IMR-90 (cell line): Measurements from ENCODE around the gene GRIK1. TPM values are rescaled to one million over a fixed set of nuclear protein-coding genes. Genes with fewer than 3 reads are reported as not detected.

Source experiments
- ATAC-seq: fragments of 200-7000 bp; cut with Tn5 transposase; 2 replicates; pipeline ENCODE4 v1.9.1; 2020; ENCODE audit warnings: low read depth, mild to moderate bottlenecking, moderate library complexity
- BruUV-seq: library from RNA; stranded (reverse); fragments of 400-500 nt; replicated peaks from 2 replicates; lab custom pipeline; 2021; lab: Mats Ljungman, UMichigan
- CTCF ChIA-PET: fragments of 300-600 bp; formaldehyde crosslinking; extraction: SDS; loops from one replicate; lab custom pipeline; 2021; ENCODE audit warnings: antibody characterized with exemption; lab: Yijun Ruan, JAX
- POLR2A ChIA-PET: fragments of 300-600 bp; sonication (Branson Sonifier 250); formaldehyde crosslinking; loops from one replicate; lab custom pipeline; 2022; ENCODE audit warnings: antibody characterized with exemption; ENCODE audit not compliant: unreplicated experiment; lab: Charles Lee
- DNase-seq: peaks from one replicate; pipeline ENCODE4 v3.0.0; 2013
- H2AFZ ChIP-seq: replicated peaks from 2 replicates; pipeline ENCODE3; 2013; ENCODE audit warnings: low read length, mild to moderate bottlenecking; ENCODE audit not compliant: poor library complexity
- H2AK5ac ChIP-seq: 2 replicates; pipeline ENCODE4 v1.6.1; 2013; ENCODE audit warnings: low read depth, low read length, inconsistent platforms
- H2AK9ac ChIP-seq: replicated peaks from 2 replicates; pipeline ENCODE3; 2013; ENCODE audit warnings: mild to moderate bottlenecking, low read depth, low read length, moderate library complexity; ENCODE audit not compliant: poor library complexity
- H2BK120ac ChIP-seq: 2 replicates; pipeline ENCODE4 v1.6.1; 2013; ENCODE audit warnings: low read depth, low read length, inconsistent platforms
- H2BK15ac ChIP-seq: 3 replicates; pipeline ENCODE4 v1.6.1; 2013; ENCODE audit warnings: low read depth, low read length, inconsistent platforms
- H2BK20ac ChIP-seq: 2 replicates; pipeline ENCODE4 v1.6.1; 2013; ENCODE audit warnings: low read depth, mild to moderate bottlenecking, inconsistent platforms, low read length, moderate library complexity
- H2BK5ac ChIP-seq: 2 replicates; pipeline ENCODE4 v1.6.1; 2013; ENCODE audit warnings: mild to moderate bottlenecking, low read depth, low read length, inconsistent platforms; ENCODE audit not compliant: poor library complexity, severe bottlenecking
- H3K14ac ChIP-seq: replicated peaks from 2 replicates; pipeline ENCODE4 v1.6.1; 2013; ENCODE audit warnings: low read depth, low read length, inconsistent platforms
- H3K18ac ChIP-seq: 2 replicates; pipeline ENCODE4 v1.6.1; 2013; ENCODE audit warnings: low read depth, low read length, control low read depth
- H3K23ac ChIP-seq: 2 replicates; pipeline ENCODE4 v1.6.1; 2013; ENCODE audit warnings: low read depth, low read length, inconsistent platforms
- H3K27ac ChIP-seq: 2 replicates; pipeline ENCODE4 v1.5.1; 2013; ENCODE audit warnings: mild to moderate bottlenecking, control low read depth, low read length; ENCODE audit not compliant: insufficient read depth
- H3K27me3 ChIP-seq: 2 replicates; pipeline ENCODE4 v1.6.1; 2013; ENCODE audit warnings: low read length; ENCODE audit not compliant: control insufficient read depth, insufficient read depth
- H3K36me3 ChIP-seq: 2 replicates; pipeline ENCODE4 v1.6.1; 2013; ENCODE audit warnings: low read length, mixed read lengths; ENCODE audit not compliant: control insufficient read depth, insufficient read depth
- H3K4ac ChIP-seq: 2 replicates; pipeline ENCODE4 v1.6.1; 2013; ENCODE audit warnings: low read depth, low read length, inconsistent platforms
- H3K4me1 ChIP-seq: 2 replicates; pipeline ENCODE4 v1.6.1; 2013; ENCODE audit warnings: low read length, mixed read lengths; ENCODE audit not compliant: control insufficient read depth, insufficient read depth
- H3K4me2 ChIP-seq: 2 replicates; pipeline ENCODE4 v1.6.1; 2013; ENCODE audit warnings: low read depth, mild to moderate bottlenecking, control low read depth, low read length, moderate library complexity
- H3K4me3 ChIP-seq: 2 replicates; pipeline ENCODE4 v1.5.1; 2013; ENCODE audit warnings: low read depth, mild to moderate bottlenecking, control low read depth, low read length, moderate library complexity; ENCODE audit not compliant: insufficient read depth
- H3K56ac ChIP-seq: 2 replicates; pipeline ENCODE4 v1.6.1; 2013; ENCODE audit warnings: low read length, inconsistent platforms; ENCODE audit not compliant: insufficient read depth; ENCODE audit errors: extremely low read depth
- H3K79me1 ChIP-seq, 2 experiments: 2 replicates each; pipeline ENCODE4 v1.6.1; 2013; ENCODE audit warnings: low read length in 2 of 2, inconsistent platforms in 1 of 2, low read depth in 1 of 2
- H3K9ac ChIP-seq: 2 replicates; pipeline ENCODE4 v1.6.1; 2013; ENCODE audit warnings: low read depth, low read length, control low read depth
- H3K9me1 ChIP-seq: 2 replicates; pipeline ENCODE4 v1.6.1; 2013; ENCODE audit warnings: low read length, inconsistent platforms; ENCODE audit not compliant: insufficient read depth
- H3K9me3 ChIP-seq: 2 replicates; pipeline ENCODE4 v1.6.1; 2013; ENCODE audit warnings: low read length; ENCODE audit not compliant: control insufficient read depth, insufficient read depth
- H4K20me1 ChIP-seq: 2 replicates; pipeline ENCODE4 v1.6.1; 2013; ENCODE audit warnings: low read length, inconsistent platforms; ENCODE audit not compliant: insufficient read depth
- H4K5ac ChIP-seq: 2 replicates; pipeline ENCODE4 v1.6.1; 2013; ENCODE audit warnings: mild to moderate bottlenecking, low read depth, low read length, control low read depth
- H4K8ac ChIP-seq, 2 experiments: 2 replicates each; pipeline ENCODE4 v1.6.1; 2013; ENCODE audit warnings: low read depth in 2 of 2, low read length in 2 of 2, control low read depth in 1 of 2, inconsistent platforms in 1 of 2
- H4K91ac ChIP-seq: 2 replicates; pipeline ENCODE4 v1.6.1; 2013; ENCODE audit warnings: low read depth, low read length, inconsistent platforms; ENCODE audit not compliant: insufficient read depth
- BHLHE40 ChIP-seq: fragments of 150-350 bp; IDR thresholded peaks from 2 replicates; pipeline ENCODE4 v1.6.1; 2016; ENCODE audit warnings: mild to moderate bottlenecking, low read depth, low read length
- CEBPB ChIP-seq: IDR thresholded peaks from 2 replicates; pipeline ENCODE4 v1.6.1; 2012; ENCODE audit warnings: low read depth, low read length, improper control_type of control experiment
- CHD1 ChIP-seq: IDR thresholded peaks from 2 replicates; pipeline ENCODE4 v1.6.1; 2012; ENCODE audit warnings: low read depth, low read length, improper control_type of control experiment
- FOS ChIP-seq: fragments of 150-350 bp; IDR thresholded peaks from 2 replicates; pipeline ENCODE4 v1.6.1; 2016; ENCODE audit warnings: low read depth, low read length
- MAFK ChIP-seq: IDR thresholded peaks from 2 replicates; pipeline ENCODE4 v1.6.1; 2012; ENCODE audit warnings: low read depth, low read length, improper control_type of control experiment
- NFE2L2 ChIP-seq: fragments of 150-350 bp; IDR thresholded peaks from 2 replicates; pipeline ENCODE4 v1.6.1; 2016; ENCODE audit warnings: low read depth, mild to moderate bottlenecking, low read length
- POLR2A ChIP-seq: IDR thresholded peaks from 2 replicates; pipeline ENCODE4 v1.6.1; 2012; ENCODE audit warnings: mild to moderate bottlenecking, low read depth, low read length
- RAD21 ChIP-seq: IDR thresholded peaks from 2 replicates; pipeline ENCODE4 v1.6.1; 2012; ENCODE audit warnings: low read length, improper control_type of control experiment
- RCOR1 ChIP-seq: IDR thresholded peaks from 2 replicates; pipeline ENCODE4 v1.6.1; 2012; ENCODE audit warnings: mild to moderate bottlenecking, low read length, improper control_type of control experiment; ENCODE audit not compliant: insufficient replicate concordance
- SMC3 ChIP-seq: fragments of 150-350 bp; IDR thresholded peaks from 2 replicates; pipeline ENCODE4 v1.6.1; 2016; ENCODE audit warnings: low read depth, mild to moderate bottlenecking, antibody characterized with exemption, low read length, moderate library complexity
- WGBS, 2 experiments: methylation state at CpG; one replicate each; pipeline versions ENCODE4 v1.1.5 to v1.1.7; 2013; ENCODE audit warnings: missing lambda C conversion rate in 2 of 2; ENCODE audit not compliant: insufficient read length in 1 of 2; ENCODE audit errors: extremely low coverage in 2 of 2; 5-methylcytosine and 5-hydroxymethylcytosine counted together
- dilution Hi-C: fragments of 300-500 bp; cut with HindIII; formaldehyde crosslinking; loops from one replicate; pipeline ENCODE4 v1.14.3; 2018; ENCODE audit warnings: low sequenced_read_pairs; ENCODE audit not compliant: unreplicated experiment
- in situ Hi-C: fragments of 300-500 bp; cut with MboI; formaldehyde crosslinking; loops from 3 replicates; pipeline ENCODE4 v1.14.3; 2019; ENCODE audit warnings: low sequenced_read_pairs, inconsistent platforms, mixed read lengths
- intact Hi-C: fragments of 100-400 bp; cut with micrococcal nuclease; formaldehyde crosslinking; loops from 2 replicates; pipeline ENCODE4 v1.10.0; 2022
- polyA plus RNA-seq, 3 experiments: library from polyadenylated mRNA; depleted of rRNA; stranded (reverse); fragments of >200 nt; gene quantifications; 2 replicates each; pipeline ENCODE4 v1.2.3, GENCODE V29; 2012; ENCODE audit warnings: low replicate concordance in 1 of 3
- total RNA-seq: library from RNA; depleted of rRNA; stranded (reverse); fragments of >200 nt; gene quantifications from 2 replicates; pipeline ENCODE4 v1.2.3, GENCODE V29; 2012
- TF ChIP-seq, protein P1 (sequence below): fragments of 150-350 bp; IDR thresholded peaks from 2 replicates; pipeline ENCODE4 v1.6.1; 2017; ENCODE audit warnings: mild to moderate bottlenecking, antibody characterized with exemption, low read length, low read depth
- TF ChIP-seq, protein P2 (sequence below): fragments of 150-350 bp; IDR thresholded peaks from 2 replicates; pipeline ENCODE4 v1.6.1; 2016; ENCODE audit warnings: low read depth, mild to moderate bottlenecking, low read length, moderate library complexity, borderline replicate concordance

Gene GRIK1
- total and polyA plus RNA-seq, 2 of the 4 experiments (the other 2 are of a cell fraction), result not detected

- Histone ChIP-seq H2AK9ac (no peak overlapping the region), H2BK20ac (no peak overlapping the region)
Measured at GRCh38 chr21:29953690-29954089, 13.9 kb upstream of the GRIK1 start.

More at GRCh38 chr21:29953690-29954089, 13.9 kb upstream of the GRIK1 start:
- H3K4me2 ChIP-seq, result no peak overlapping the region
- BruUV-seq, result no TSS peak
- intact Hi-C loops, result no loop called here
- WGBS, 2 experiments, result 70% methylated on average over 2 of the region's 2 CpGs; no CpG with 5 or more reads in 1 of the 2 experiments
- no peak overlapping the region for H4K8ac ChIP-seq
- ChIA-PET CTCF (no interaction called here), POLR2A (no interaction called here)
- H4K20me1 ChIP-seq, result no peaks in the 10 kb centered on the region
- H2BK120ac ChIP-seq, result no peak overlapping the region
- no peak overlapping the region for H3K14ac ChIP-seq
- no peak overlapping the region for H3K4ac ChIP-seq
- DNase-seq (no peak), ATAC-seq (no peak)
- H3K4me1 ChIP-seq, result no peaks in the 10 kb centered on the region
- H3K4me3 ChIP-seq, result no peak overlapping the region
- no peak overlapping the region for H3K23ac ChIP-seq
- H2AFZ ChIP-seq, result no peak overlapping the region
- no peak overlapping the region for H2BK5ac ChIP-seq
- no peak overlapping the region for H3K56ac ChIP-seq
- no peak overlapping the region for H3K9ac ChIP-seq
- no peak overlapping the region for H4K91ac ChIP-seq
- no peaks in the 10 kb centered on the region for H3K36me3 ChIP-seq
- no peaks in the 10 kb centered on the region for H3K9me1 ChIP-seq
- H2BK15ac ChIP-seq, result no peak overlapping the region
- no peak for TF ChIP-seq CEBPB
- no peak for TF ChIP-seq BHLHE40
- TF ChIP-seq MAFK, result no peak
- no peak for TF ChIP-seq SMC3
- TF ChIP-seq FOS, result no peak
- TF ChIP-seq RAD21, result no peak
- TF ChIP-seq RCOR1, result no peak
- TF ChIP-seq CHD1, result no peak
- TF ChIP-seq, protein P1, sequence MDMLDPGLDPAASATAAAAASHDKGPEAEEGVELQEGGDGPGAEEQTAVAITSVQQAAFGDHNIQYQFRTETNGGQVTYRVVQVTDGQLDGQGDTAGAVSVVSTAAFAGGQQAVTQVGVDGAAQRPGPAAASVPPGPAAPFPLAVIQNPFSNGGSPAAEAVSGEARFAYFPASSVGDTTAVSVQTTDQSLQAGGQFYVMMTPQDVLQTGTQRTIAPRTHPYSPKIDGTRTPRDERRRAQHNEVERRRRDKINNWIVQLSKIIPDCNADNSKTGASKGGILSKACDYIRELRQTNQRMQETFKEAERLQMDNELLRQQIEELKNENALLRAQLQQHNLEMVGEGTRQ, result no peak
- TF ChIP-seq NFE2L2, result no peak
- no peak for TF ChIP-seq POLR2A
- TF ChIP-seq, protein P2, sequence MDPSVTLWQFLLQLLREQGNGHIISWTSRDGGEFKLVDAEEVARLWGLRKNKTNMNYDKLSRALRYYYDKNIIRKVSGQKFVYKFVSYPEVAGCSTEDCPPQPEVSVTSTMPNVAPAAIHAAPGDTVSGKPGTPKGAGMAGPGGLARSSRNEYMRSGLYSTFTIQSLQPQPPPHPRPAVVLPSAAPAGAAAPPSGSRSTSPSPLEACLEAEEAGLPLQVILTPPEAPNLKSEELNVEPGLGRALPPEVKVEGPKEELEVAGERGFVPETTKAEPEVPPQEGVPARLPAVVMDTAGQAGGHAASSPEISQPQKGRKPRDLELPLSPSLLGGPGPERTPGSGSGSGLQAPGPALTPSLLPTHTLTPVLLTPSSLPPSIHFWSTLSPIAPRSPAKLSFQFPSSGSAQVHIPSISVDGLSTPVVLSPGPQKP, result no peak
- H2AK5ac ChIP-seq, result no peak overlapping the region
- in situ Hi-C loops, result no loop called here
- H4K5ac ChIP-seq, result no peak overlapping the region
- no peak overlapping the region for H3K27ac ChIP-seq
- no peak overlapping the region for H3K18ac ChIP-seq
- H3K27me3 ChIP-seq, result no peaks in the 10 kb centered on the region
- H3K79me1 ChIP-seq, result no peaks in the 10 kb centered on the region
- dilution Hi-C loops, result no loop called here
- no peaks in the 10 kb centered on the region for H3K9me3 ChIP-seq
